GM21786 (cell line): ENCODE data around the gene SUMO1.
A peak's percentile ranks its signal among the peaks of the same experiment; 100 is the strongest.

Experiments
- ATAC-seq: cut with Tn5 transposase; IDR thresholded peaks from one replicate; pipeline ENCODE4 v1.9.1; 2021; ENCODE audit not compliant: unreplicated experiment

Gene SUMO1

DNA sequence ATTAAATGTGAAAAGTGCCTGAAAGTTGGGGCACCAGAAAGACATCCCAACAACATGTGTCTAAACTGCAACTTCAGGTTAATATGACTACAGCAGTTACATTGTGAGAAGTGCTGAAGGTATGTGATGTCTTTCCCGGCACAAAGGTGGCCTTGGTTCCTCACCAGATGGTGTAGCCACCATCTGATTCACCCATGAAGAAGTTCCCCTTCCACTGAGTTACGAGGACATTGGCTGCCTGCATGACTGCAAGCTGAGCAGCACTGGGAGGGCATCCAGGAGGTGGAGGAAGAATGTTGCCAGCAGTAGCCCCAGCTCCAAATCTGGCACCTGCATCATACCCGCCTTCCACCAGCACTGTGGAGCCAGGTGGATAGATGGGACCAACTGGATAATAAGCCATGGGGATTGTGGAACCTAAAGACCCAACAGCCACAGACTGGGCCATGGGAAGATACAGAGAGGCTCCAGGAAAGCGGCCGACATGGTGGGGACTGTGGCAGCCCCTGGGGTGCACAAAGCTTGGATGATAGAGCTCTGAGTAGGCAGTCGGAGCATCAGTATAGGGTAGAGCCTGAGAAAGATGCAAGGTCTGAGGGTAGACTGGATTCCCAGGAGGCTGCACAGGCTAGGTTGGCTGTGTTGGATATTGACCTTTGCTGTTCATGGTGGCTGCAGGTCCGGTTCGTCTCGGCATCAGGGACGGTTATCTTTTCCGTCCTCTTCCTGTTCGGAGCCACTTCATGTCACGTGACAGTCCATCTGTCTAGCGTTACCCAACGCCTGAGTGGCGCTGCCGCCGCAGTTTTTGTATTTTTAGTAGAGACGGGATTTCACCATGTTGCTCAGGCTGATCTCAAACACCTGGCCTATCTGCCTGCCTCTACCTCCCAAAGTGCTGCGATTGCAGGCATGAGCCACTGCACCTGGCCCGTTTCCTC is 36.9 kb downstream of the SUMO1 start:
- no peak for ATAC-seq

DNA sequence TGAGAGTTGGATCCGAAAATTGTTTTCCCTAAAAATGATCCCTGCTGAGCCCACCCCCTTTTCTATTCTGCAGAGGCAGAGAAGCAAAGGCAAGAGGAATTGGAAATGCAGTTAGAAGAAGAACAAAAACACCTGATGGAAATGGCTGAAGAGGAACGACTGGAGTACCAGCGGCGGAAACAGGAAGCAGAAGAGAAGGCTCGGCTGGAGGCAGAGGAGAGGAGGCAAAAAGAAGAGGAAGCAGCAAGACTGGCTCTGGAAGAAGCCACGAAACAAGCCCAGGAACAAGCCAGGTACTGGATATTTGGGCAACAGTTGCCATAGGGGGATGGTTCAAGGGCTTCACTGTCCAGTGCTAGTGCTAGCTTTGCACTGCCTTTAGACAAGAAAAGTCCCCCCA is 41.7 kb downstream of the SUMO1 start:
- no peak for ATAC-seq

DNA sequence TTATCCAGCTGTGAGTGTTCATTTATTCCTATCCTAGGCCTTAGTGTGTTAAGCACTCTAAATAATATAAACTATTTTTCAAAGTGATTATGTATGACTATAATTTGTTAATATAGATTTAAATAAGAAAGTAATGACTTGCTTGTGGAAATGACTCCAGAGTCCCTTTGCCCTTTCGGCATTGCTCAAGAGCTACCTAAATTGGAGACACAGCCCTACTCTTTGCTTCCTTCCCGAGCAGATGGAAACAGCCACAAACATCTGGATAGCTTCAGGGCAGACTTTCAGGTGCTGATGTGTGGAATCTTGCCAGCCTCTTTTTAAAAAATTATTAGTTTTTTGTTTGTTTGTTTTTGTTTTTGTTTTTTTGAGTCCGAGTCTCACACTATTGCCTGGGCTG is 44.0 kb downstream of the SUMO1 start:
- no peak for ATAC-seq

DNA sequence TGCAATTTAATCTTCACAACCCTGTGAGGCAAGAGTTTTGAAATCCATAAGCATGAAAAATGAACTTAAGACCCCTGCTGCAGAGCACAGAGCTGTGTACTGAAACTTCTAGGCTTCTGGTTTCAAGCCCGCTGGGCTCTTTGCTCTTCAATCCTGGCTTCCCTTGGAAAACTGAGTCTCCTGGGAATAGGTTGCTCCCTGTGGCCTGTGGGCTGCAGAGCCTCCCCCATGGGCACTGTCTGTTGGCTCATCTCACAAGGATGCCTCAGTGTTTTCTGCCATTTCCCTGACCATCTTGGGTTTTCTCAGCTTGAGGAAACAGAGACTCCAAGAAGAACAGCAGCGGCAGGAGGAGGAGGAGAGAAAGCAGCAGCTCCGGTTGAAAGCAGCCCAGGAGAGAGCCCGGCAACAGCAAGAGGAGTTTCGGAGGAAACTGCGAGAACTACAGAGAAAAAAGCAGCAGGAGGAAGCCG is 44.5 kb downstream of the SUMO1 start:
- ATAC-seq, result no peak

DNA sequence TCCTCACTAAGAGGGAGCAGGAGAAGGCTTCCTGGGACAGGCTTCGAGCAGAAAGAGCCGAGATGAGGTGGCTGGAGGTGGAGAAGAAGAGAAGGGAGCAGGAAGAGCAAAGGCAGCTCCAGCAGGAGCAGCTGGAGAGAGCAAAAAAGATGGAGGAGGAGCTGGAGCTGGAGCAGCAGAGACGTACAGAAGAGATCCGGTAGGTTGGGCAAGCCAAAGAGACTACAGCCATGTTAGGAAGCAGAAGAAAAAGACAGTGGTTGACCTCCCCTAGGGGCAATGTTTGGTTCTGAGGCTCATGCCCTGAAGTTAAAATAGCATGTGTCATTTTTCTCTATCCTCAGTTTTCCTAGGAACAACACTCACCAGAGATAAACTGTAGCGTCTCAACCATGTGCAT is 45.1 kb downstream of the SUMO1 start:
- ATAC-seq, result no peak

DNA sequence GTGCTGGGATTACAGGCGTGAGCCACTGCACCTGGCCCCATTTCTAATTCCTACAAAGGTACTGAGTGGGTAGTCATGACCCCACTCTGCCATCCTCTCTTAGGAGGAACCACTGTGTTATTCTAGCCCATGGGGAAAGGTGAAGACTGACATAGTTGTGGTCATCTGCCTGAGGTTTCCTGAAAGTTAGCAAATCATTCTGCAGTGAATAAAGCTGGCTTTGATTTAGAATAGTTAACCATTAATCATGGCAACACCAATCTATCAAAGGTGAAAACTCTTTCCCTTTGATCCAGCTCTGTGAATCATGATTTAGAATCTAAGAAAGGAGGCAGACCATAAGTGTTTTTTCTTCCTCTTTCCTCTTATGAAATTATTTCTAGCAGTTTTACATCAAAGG is 50.8 kb downstream of the SUMO1 start:
- no peak for ATAC-seq

DNA sequence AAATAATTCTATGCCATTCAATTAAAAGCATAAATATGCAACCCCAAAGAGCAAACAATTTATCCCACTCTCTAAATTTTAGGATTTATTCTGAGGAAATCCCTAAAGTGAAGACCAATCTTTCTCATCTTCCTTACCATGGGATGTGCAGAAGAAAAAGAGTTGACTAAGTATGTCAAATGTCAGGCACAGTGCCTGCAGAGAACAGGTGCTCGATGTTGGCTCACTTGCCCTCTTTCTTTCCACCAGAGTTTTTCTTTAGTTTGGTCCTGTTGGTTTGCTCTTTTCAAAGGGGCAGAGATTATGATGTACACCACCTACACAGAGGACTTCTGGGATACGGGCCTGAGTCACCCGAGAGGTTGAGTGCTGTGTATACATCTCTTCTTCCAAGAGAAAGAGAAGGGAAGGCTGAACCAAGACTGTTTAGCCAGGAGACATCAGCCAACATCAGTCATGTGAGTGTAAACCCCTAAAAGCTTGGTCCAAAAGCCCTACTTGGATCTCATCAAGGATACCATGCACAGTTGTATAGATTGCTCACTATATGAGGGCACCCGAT is 51.7 kb downstream of the SUMO1 start:
- ATAC-seq, result no peak

DNA sequence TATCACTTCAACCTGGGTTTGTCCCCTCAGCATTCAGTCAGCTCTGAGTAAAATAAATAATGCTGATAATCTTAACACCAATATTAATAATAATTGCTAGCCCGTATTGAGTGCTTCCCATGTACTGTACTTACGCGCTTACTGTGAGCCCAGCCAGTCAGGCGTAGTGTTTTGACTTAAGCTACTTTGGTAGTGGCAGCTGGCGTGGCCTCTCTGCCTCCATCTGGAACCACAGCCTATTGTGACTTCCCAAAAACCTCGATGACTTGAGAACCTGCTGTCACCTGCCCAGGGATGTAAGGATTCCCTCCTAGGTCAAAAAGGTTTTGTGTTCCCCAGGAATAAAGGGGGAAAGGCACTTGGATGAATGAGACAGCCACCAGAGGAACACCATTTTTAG is 53.2 kb downstream of the SUMO1 start:
- no peak for ATAC-seq

DNA sequence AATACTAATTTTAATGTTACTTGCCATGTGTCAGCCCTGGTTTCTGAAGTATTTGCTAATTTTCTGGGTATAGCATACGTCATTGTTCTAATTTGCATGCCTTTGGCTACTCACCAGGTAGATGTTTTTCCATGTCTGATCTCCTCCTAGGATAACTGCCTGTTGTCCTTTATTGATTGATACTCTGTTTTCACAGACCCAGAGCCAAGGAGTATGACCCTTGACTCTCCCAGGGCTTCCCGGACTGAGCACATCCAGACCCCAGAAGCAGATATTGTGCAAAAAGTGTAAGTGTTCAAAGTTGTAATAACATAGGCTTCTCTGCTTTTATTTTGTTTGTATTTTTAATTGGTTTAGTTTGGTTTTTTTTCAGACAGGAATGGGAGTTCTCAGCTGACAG is 53.8 kb downstream of the SUMO1 start:
- no peak for ATAC-seq

DNA sequence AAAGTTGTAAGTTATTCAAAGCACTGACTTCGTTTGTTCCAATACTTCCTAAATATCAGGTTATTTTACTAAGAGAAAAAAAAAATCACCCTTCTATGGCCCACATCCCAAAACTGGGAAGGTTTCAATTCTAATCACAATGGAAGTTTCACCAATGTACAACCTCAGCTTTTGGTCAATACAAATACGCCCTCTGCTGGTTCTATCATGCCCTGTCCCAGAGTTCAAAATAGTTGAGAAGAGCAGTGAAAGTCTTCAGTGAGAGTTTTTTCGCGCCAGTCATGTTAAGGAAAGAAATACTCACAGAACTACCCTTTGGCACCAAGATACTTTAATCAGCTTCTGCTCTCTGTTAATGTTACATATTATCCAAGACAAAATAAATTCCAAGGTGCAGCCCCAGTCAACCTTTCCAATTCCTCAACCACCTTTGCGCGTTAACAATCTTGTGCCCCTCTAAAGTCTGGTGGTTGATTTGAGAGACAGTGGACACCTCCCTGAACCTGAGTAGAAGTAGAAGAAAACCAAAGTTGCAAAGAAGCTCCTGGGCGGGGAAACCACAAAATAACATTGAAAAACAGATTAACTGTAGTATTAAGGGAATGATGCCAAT is 59.9 kb downstream of the SUMO1 start:
- peak; percentile 60 for ATAC-seq

DNA sequence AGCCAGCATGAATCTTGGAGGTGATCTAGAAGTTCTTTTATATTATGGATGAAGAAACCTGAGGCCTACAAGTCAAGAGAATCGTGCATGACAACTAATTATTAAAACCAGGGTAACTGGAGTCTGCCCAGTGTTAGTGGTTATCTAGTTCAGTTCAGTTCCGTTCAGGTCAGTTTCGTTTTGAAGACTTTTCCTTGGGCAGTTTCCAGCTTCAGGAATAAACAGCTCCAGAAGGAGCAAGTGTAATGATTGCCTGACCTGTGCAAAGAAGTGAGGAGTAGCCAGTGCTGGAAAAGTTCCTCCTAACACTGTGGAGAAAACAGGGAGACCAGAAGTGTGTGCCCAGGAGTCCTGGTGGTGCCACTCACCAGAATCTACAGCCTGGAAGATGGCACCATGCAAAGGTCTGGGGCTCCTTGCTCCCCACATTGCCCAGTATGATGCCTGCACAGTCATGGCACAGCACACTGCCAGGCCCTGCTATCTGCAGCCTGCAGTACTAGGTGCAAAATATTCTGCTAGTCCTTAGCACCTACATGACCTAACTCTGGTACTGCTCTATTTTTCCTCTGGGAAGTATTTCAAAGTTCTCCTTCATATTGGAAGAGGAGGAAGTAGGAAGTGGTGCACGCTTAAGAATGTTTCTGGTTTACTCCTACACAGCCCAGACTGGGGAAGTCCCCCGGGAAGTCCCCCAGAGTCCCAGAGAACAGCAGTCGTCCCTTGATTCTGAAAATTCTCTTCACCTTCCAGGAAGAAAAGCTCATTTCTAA is 65.8 kb downstream of the SUMO1 start:
- ATAC-seq, result peak; percentile 77

DNA sequence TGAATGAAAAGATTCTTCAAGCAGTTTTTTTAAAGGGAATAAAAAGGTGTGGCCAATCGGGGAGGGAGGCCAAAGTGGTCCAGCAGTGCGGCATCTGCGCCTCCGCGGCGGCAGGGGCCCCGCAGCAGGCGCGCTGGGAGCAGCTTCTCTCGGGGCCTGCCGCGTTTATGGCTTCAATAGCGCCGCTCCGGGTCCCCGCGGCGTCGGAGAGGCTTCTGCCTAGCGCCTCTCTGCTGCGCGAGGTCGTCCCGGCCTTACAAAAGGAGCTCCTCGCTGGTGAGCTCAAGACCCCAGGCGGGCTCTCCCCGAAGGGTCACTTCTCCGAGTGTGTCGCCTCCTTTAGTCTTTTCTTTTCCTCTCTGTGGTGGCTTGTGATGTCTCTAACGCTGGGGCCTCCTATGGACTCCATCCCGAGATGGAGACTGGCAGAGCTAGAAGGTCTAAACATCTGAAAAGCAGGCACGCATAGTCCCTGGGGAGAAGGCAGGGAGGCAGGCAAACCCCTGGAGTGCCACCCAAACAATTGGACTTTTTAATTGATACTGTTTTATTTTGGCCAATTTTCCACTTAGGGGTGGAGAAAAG is 67.1 kb downstream of the SUMO1 start:
- no peak for ATAC-seq

DNA sequence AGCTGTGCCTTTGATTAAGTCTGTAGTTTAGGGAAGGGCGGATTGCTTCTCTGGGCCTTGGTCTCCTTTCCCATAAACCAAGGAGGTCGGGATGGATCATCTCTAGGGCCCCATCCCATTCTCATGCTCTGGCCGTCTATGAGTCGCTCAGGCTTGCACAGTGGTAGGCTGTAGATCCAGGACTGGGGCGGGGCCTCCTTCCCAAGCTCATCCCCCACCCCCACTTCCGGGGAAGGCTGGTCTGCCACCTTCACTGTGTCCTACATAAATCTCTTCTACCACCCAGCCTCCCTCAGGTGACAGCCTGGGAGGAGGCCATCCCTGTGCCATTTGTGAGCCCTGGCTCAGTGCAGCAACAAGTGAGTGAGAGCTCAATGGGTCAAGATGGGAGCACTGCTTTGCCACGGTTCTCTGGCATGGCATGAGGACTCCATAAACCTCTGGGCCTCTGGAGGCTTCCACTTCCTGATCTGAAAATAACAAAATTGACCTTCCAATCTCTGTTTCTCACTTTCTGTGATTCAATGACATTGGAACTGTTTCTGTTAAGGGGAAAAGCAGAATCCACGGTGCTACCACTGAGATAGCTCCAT is 68.5 kb downstream of the SUMO1 start:
- no peak for ATAC-seq

DNA sequence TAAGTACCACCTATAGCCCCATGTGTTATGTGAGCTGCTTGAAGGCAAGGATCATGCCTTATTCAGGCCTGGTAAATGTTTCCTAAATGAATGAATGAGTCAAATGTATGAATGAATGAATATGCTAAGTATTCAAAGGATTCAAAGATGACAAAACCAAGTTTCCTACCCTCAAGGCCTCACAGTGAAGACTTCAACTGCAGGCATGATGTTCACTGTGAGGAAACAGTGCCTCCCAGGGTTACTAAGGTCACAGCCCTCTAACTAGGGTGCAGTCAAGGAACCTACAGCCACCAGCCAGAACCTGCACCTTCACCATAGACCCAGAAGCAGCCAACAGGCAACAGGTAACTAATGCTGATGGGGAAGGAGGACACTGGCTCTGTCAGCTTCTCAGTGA is 69.3 kb downstream of the SUMO1 start:
- ATAC-seq, result no peak

DNA sequence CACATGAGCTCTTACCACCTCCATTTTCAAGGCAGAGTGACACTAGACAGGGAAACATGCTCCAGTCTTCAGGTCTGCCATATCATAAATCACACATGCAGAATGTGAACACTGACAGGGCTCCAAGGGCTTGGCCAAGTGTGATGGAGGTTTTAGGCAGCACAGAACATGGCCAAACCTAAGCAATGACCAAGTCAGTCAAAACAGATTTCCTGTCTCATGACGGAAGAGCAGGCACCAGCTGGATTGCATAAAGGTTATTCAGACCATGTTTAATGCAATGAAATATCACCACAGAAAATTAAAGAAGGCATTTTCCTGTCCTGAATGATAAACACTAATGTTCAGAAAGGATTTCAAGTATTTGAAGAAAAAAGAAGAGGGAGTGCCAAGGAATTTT is 72.5 kb downstream of the SUMO1 start:
- no peak for ATAC-seq

DNA sequence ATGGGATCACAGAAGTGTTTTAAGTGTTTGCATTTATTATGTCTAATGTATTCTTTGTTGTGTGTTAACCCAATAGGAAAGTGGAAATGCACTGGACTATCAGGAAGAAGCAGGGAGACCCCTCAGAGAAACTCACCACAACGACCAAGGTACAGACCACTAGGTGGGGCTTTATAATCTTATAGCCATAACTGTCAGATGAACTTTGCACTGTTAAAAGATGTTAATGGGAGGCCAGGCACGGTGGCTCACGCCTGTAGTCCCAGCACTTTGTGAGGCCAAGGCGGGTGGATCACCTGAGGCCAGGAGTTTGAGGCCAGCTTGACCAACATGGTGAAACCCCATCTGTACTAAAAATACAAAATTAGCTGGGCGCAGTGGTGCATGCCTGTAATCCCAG is 73.2 kb downstream of the SUMO1 start:
- no peak for ATAC-seq

DNA sequence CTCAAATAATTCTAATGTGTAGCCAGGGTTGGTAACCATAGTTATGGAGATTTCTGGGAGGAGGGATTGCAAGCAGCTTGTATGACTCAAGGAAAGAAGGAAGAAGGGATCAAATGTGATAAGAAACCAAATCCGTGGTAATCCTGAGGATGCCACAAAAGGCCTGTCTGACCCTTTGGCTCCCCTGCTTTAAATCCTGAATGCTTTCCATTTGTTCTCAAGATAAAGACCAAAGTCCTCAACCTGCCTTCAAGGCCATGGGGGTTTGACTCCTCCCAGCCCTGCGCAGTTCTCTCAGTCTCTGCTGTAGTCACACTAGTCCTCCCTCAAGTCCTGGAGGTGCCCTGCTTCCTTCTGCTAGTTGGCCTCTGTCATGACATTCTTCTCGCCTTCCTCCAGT is 74.0 kb downstream of the SUMO1 start:
- ATAC-seq, result no peak

DNA sequence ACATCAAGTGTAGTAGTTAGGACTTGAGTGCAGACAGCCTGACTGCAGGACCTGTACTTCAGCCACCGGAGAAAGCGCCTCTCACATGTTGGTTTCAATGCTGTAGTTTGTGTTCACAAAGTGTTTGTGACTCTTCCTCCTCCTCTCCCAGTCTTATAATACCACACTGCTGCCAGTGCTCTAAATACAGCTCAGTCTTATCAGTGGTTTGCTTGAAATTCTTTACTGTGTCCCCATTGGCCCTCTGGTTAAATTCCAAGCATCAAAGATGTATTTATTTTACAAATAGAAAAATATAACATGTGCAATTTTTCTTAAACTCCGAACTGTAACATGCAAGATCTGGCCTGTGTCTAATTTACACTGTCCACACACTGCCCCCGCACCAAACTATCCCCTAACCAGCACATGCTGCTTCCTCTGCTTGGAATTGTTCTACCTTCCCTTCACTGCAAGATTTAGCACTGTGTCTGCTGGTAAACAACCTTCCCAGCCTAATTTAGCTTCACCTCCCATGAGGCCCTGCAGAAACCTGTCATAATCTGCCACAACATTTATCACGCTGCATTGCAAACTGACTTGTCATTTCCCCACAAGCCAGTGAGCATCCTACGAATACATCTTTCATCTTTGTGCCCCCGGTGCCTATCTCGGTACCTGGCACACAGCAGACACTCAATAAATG is 77.1 kb downstream of the SUMO1 start:
- no peak for ATAC-seq

DNA sequence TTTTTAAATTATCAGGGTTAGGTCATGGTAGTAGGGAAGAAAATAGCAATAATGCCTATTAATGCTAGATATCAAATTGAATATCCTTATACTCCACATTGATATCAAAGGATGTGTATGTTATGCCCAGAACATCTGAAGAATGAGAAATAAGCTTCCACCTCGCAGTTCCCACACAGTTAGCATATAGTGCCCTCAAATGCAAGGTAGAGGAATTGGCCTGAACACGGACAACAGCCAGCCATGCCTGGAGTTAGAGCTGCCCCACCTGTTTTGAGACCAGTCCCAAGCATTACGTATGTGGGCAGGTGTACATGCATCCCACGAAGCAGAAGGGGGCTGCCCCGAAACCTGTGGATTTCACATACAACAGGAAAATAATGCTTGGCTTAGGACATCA is 79.6 kb downstream of the SUMO1 start:
- no peak for ATAC-seq
